Esophagus muscularis mucosa (tissue), 4 donors: Measurements from ENCODE around the gene LRRTM4.

Experiments
- EP300 ChIP-seq: sonication (generic); formaldehyde crosslinking; IDR thresholded peaks from one replicate; pipeline ENCODE4 v1.6.1; 2017; ENCODE audit warnings: antibody characterized with exemption
- POLR2A ChIP-seq: fragments of 450-650 bp; IDR thresholded peaks from one replicate; pipeline ENCODE4 v1.6.1; 2017; ENCODE audit warnings: antibody characterized with exemption, moderate library complexity, mild to moderate bottlenecking, low read depth
- POLR2AphosphoS5 ChIP-seq, 2 donors: sonication (generic); formaldehyde crosslinking; IDR thresholded peaks; one replicate each; pipeline ENCODE4 v1.6.1; 2017; ENCODE audit warnings: antibody characterized with exemption in 2 of 2
- TF ChIP-seq, protein P1 (sequence below), 3 experiments: fragments of 200-600 bp in 2 of 3; fragments of 450-650 bp in 1 of 3; sonication (generic) in 2 of 3; IDR thresholded peaks; one replicate each; pipeline ENCODE4 v1.5.1; 2017 to 2019; ENCODE audit warnings: antibody characterized with exemption in 3 of 3, mild to moderate bottlenecking in 2 of 3, moderate library complexity in 1 of 3

DNA sequence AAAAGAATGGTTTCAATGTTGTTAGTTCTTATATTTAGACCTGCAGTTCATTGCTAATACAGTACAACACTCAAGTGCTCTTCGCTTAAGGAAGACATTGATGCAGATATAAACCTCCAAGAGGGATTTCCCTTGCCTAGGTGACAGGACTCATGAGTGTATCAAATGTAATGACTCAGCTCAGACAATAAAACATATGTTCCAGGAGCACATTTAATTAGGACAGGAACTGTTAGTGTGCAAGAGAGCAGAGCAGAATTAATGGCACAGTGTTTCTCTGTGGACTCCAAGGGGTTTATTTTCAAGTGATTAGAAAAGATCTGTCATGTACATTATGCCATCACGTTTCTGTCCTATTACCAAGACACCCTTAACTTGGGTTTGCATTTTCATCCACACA lies 375.0 kb downstream of the LRRTM4 start:
- TF ChIP-seq EP300 (no peak), POLR2AphosphoS5 (IDR thresholded peaks at IDR 0.05) (no peak), POLR2A (no peak)
- TF ChIP-seq, protein P1, sequence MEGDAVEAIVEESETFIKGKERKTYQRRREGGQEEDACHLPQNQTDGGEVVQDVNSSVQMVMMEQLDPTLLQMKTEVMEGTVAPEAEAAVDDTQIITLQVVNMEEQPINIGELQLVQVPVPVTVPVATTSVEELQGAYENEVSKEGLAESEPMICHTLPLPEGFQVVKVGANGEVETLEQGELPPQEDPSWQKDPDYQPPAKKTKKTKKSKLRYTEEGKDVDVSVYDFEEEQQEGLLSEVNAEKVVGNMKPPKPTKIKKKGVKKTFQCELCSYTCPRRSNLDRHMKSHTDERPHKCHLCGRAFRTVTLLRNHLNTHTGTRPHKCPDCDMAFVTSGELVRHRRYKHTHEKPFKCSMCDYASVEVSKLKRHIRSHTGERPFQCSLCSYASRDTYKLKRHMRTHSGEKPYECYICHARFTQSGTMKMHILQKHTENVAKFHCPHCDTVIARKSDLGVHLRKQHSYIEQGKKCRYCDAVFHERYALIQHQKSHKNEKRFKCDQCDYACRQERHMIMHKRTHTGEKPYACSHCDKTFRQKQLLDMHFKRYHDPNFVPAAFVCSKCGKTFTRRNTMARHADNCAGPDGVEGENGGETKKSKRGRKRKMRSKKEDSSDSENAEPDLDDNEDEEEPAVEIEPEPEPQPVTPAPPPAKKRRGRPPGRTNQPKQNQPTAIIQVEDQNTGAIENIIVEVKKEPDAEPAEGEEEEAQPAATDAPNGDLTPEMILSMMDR (IDR thresholded peaks at IDR 0.05) = no peak
